Right lobe of liver (tissue), 4 donors: ENCODE data around the gene SPATA1.

ENCODE experiments used
- CTCF ChIP-seq, 4 donors: fragments of 200-600 bp in 3 of 4; fragments of 450-650 bp in 1 of 4; IDR thresholded peaks; one replicate each; pipeline versions ENCODE4 v1.5.1 to v1.8.0; 2016 to 2022; ENCODE audit warnings: antibody characterized with exemption in 4 of 4, mild to moderate bottlenecking in 2 of 4
- POLR2A ChIP-seq: fragments of 450-650 bp; IDR thresholded peaks from one replicate; pipeline ENCODE4 v1.6.1; 2017; ENCODE audit warnings: antibody characterized with exemption, mild to moderate bottlenecking
- donor health status: DM: no; HTN: no; CAD: no.
- donor health status: DM: no; HTN: no; CAD: no.
- donor health status: DM: no; HTN: yes; CAD: no.

- TF ChIP-seq CTCF (IDR thresholded peaks at IDR 0.05) (no peak), POLR2A (no peak)
Measured at GRCh38 chr1:84600796-84601195, 94.6 kb downstream of the SPATA1 start.
